Osteoblast (primary cell): ENCODE measurements around the gene RNF112. TPM values are rescaled to one million over a fixed set of nuclear protein-coding genes. Genes with fewer than 3 reads are reported as not detected.
A peak's percentile ranks its signal among the peaks of the same experiment; 100 is the strongest.

Source experiments
- DNase-seq: peaks from one replicate; pipeline ENCODE4 v3.0.0; 2011; ENCODE audit warnings: low spot score, mixed read lengths; ENCODE audit not compliant: insufficient read length; ENCODE audit errors: missing footprints
- H2AFZ ChIP-seq: 2 replicates; pipeline ENCODE4 v1.6.0; 2011; ENCODE audit warnings: mild to moderate bottlenecking, low read length
- H3K27ac ChIP-seq: 2 replicates; pipeline ENCODE4 v1.5.1; 2011; ENCODE audit warnings: mild to moderate bottlenecking, low read depth, low read length, moderate library complexity
- H3K27me3 ChIP-seq: 2 replicates; pipeline ENCODE4 v1.6.0; 2012; ENCODE audit warnings: mild to moderate bottlenecking, control low read depth, inconsistent platforms, low read length, moderate library complexity; ENCODE audit not compliant: insufficient read depth
- H3K36me3 ChIP-seq: 2 replicates; pipeline ENCODE4 v1.5.1; 2011; ENCODE audit warnings: mild to moderate bottlenecking, low read length, control low read depth, moderate library complexity; ENCODE audit not compliant: insufficient read depth
- H3K4me1 ChIP-seq: 2 replicates; pipeline ENCODE4 v1.5.1; 2011; ENCODE audit warnings: mild to moderate bottlenecking, low read length, control low read depth, moderate library complexity; ENCODE audit not compliant: insufficient read depth
- H3K4me2 ChIP-seq: 2 replicates; pipeline ENCODE4 v1.6.0; 2011; ENCODE audit warnings: mild to moderate bottlenecking, low read length; ENCODE audit not compliant: insufficient read depth
- H3K4me3 ChIP-seq: fragments of 200-600 bp; sonication (generic); 3 replicates; pipeline ENCODE4 v1.5.1; 2012; ENCODE audit warnings: mild to moderate bottlenecking, low read length, inconsistent platforms; ENCODE audit not compliant: insufficient read depth
- H3K79me2 ChIP-seq: 2 replicates; pipeline ENCODE4 v1.6.0; 2012; ENCODE audit warnings: mild to moderate bottlenecking, low read length, control low read depth, inconsistent platforms; ENCODE audit not compliant: insufficient read depth
- H3K9me3 ChIP-seq: 2 replicates; pipeline ENCODE4 v1.5.1; 2011; ENCODE audit warnings: low read depth, low read length, control low read depth
- H4K20me1 ChIP-seq: 2 replicates; pipeline ENCODE4 v1.6.0; 2012; ENCODE audit warnings: mild to moderate bottlenecking, low read length, control low read depth; ENCODE audit not compliant: insufficient read depth
- total RNA-seq: library from RNA; depleted of rRNA; stranded (reverse); fragments of >200 nt; gene quantifications from 2 replicates; pipeline ENCODE4 v1.2.3, GENCODE V29; 2012
- TF ChIP-seq, protein P1 (sequence below): IDR thresholded peaks from 2 replicates; pipeline ENCODE4 v1.5.1; 2011; ENCODE audit warnings: mild to moderate bottlenecking, low read depth, low read length, moderate library complexity; ENCODE audit errors: extremely low read depth

Gene RNF112
- total RNA-seq, 1 donor, result 0.36 TPM

- DNase-seq, result no peak
- H3K9me3 ChIP-seq, result no peaks in the 10 kb centered on the region
- TF ChIP-seq, protein P1, sequence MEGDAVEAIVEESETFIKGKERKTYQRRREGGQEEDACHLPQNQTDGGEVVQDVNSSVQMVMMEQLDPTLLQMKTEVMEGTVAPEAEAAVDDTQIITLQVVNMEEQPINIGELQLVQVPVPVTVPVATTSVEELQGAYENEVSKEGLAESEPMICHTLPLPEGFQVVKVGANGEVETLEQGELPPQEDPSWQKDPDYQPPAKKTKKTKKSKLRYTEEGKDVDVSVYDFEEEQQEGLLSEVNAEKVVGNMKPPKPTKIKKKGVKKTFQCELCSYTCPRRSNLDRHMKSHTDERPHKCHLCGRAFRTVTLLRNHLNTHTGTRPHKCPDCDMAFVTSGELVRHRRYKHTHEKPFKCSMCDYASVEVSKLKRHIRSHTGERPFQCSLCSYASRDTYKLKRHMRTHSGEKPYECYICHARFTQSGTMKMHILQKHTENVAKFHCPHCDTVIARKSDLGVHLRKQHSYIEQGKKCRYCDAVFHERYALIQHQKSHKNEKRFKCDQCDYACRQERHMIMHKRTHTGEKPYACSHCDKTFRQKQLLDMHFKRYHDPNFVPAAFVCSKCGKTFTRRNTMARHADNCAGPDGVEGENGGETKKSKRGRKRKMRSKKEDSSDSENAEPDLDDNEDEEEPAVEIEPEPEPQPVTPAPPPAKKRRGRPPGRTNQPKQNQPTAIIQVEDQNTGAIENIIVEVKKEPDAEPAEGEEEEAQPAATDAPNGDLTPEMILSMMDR, result no peak
Measured at GRCh38 chr17:19388791-19389785, 21.9 kb upstream of the RNF112 start.

DNA sequence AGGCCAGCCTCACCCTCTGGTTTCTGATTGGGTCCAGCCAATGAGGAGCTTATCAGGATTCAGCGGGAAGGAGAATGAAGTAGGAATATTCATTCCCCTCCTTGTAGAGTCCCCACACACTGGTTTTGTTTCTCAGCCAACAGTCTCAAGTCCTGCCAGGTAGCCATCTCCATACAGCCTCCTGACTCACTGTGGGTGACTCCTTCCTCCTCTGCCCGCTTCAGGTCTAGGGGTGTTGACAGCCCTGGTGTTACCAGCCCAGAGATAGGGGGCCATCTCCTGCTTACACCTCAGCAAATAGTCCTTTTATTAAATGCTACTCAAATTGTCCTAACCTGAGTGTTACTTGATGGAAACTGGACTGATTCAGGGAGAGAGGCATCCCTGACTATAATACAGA is 20.1 kb upstream of the RNF112 start:
- no peak overlapping the region for H3K4me2 ChIP-seq
- H2AFZ ChIP-seq, result no peak overlapping the region
- TF ChIP-seq, protein P1, result no peak
- DNase-seq, result no peak
- no peak overlapping the region for H3K4me3 ChIP-seq
- H4K20me1 ChIP-seq, result no peaks in the 10 kb centered on the region
- H3K36me3 ChIP-seq, result peaks cover 1% of the 10 kb centered on the region
- H3K79me2 ChIP-seq, result no peaks in the 10 kb centered on the region
- no peak overlapping the region for H3K27ac ChIP-seq
- H3K27me3 ChIP-seq, result no peaks in the 10 kb centered on the region
- H3K4me1 ChIP-seq, result peaks cover 29% of the 10 kb centered on the region
- H3K9me3 ChIP-seq, result no peaks in the 10 kb centered on the region

More at GRCh38 chr17:19388791-19389785, 21.9 kb upstream of the RNF112 start:
- H3K79me2 ChIP-seq, result no peaks in the 10 kb centered on the region
- no peak overlapping the region for H2AFZ ChIP-seq
- no peak overlapping the region for H3K27ac ChIP-seq
- peaks cover 18% of the 10 kb centered on the region for H3K36me3 ChIP-seq
- no peak overlapping the region for H3K4me3 ChIP-seq
- peaks cover 35% of the 10 kb centered on the region for H3K4me1 ChIP-seq
- no peaks in the 10 kb centered on the region for H3K27me3 ChIP-seq
- peaks cover 5% of the 10 kb centered on the region for H4K20me1 ChIP-seq
- H3K4me2 ChIP-seq, result no peak overlapping the region

- Histone ChIP-seq H3K79me2 (no peaks in the 10 kb centered on the region), H4K20me1 (no peaks in the 10 kb centered on the region), H3K27me3 (no peaks in the 10 kb centered on the region), H3K4me3 (no peak overlapping the region), H3K4me1 (peaks cover 24% of the 10 kb centered on the region), H3K27ac (no peak overlapping the region), H2AFZ (no peak overlapping the region), H3K36me3 (no peaks in the 10 kb centered on the region), H3K9me3 (no peaks in the 10 kb centered on the region), H3K4me2 (no peak overlapping the region)
- TF ChIP-seq, protein P1, result no peak
- DNase-seq, result peak; percentile 17
Measured at GRCh38 chr17:19391432-19391831, 19.6 kb upstream of the RNF112 start.

DNA sequence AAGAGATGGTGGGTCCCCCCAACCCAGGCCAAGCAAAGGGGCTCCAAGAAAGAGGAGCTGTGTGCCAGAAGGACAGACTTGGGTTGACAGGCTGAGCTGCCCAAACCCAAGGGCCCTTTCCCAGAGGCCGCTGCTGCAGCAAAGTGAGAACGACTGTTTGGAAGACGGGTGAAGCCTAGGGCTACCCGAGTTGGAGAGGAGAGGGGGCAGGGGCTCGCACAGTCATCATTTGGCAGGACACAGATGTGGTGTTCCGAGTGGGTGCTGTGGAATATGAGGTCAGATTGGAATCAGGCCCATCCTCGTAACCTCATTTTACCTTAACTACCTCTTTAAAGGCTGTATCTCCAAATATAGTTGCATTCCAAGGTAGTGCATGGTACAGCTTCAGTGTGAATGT is 18.7 kb upstream of the RNF112 start:
- H3K4me2 ChIP-seq, result no peak overlapping the region
- no peak overlapping the region for H3K27ac ChIP-seq
- H3K27me3 ChIP-seq, result no peaks in the 10 kb centered on the region
- H3K9me3 ChIP-seq, result no peaks in the 10 kb centered on the region
- no peak overlapping the region for H2AFZ ChIP-seq
- no peak for DNase-seq
- H3K36me3 ChIP-seq, result no peaks in the 10 kb centered on the region
- H3K4me1 ChIP-seq, result peaks cover 16% of the 10 kb centered on the region
- no peaks in the 10 kb centered on the region for H4K20me1 ChIP-seq
- TF ChIP-seq, protein P1, result no peak
- H3K79me2 ChIP-seq, result no peaks in the 10 kb centered on the region
- H3K4me3 ChIP-seq, result no peak overlapping the region
